GM19238 (cell line): Measurements from ENCODE around the gene OPTC.
"Not testable (repeated sequence)": the region's sequence is repeated elsewhere in the genome, so short reads cannot be mapped to it uniquely, and the experiment has no call there.

ENCODE experiments used
- DNase-seq: peaks from one replicate; pipeline ENCODE4 v3.0.0; 2011; ENCODE audit warnings: low spot score; ENCODE audit not compliant: insufficient read length

The OPTC gene

GRCh38 chr1:203516184-203516583 lies 22.2 kb downstream of the OPTC start:
- no peak for DNase-seq

GRCh38 chr1:203516906-203517305 lies 23.0 kb downstream of the OPTC start:
- no peak for DNase-seq

DNA sequence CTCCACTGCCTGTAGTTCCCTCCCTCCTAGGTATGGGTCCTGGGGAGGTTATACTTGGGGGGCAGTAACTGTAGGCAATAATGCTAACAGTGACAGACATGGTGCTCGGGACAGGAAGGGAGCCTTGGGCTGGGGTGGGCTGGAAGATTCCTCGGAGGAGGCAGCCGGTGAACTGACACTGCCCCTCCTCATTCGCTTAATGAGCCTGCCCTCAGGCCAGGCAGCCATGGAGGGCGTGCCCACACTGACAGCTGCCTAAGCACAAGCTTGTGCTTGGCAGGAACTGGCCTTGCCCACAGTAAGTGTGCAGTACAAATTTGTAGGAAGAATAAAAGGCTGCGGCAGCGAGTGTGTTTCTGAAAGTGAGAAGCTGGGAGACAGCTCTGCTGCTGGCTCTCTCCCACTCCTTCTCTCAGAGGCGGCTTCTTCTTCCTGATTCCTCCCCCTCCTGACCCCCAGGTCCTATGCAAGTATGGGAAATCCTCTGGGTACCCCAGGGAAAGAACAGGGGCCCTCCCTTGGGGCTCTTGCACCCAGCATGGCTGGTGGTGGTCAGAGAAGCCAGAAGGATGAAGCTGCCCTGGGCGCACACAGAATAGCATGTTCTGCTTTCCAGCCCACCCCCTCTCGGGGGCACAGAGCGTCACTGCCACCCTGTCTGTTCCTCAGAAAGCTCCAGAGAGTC lies 23.6 kb downstream of the OPTC start:
- no peak for DNase-seq

DNA sequence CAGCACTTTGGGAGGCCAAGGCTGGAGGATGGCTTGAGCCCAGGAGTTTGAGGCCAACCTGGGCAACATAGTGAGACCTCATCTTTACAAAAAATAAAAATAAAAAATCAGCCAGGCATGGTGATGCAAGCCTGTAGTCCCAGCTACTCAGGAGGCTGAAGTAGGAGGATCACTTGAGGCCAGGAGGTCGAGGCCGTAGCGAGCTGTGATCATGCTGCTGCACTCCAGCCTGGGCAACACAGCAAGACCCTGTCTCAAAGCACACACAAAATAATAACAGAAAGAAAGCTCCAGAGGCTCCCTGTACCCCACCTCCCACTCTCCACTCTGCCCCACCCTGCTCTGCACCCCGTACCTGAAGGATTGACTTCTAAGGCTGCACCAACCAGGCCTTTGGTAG lies 24.2 kb downstream of the OPTC start:
- not testable (repeated sequence) for DNase-seq

GRCh38 chr1:203518541-203518940 lies 24.6 kb downstream of the OPTC start:
- no peak for DNase-seq

GRCh38 chr1:203519053-203519840 lies 25.3 kb downstream of the OPTC start:
- DNase-seq: no peak

DNA sequence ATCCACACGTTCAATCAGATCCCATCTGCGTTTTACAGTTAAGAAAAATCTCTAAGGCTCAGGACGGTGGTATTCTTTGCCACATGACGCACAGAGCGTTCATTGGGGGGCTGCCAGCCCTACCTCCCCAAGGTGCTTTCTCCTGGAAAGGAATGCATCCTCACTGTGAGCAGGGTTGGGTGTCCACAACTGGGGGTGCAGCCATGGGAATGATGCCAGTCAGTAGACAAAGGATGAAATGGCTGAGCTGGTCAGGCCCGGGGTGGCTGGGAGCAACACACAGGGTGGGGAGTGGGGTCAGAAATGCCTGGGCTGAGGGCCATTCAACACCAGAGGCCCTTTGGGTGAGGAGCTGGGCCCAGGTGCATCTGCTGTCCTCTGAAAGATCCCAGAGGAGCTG lies 25.9 kb downstream of the OPTC start:
- no peak for DNase-seq

DNA sequence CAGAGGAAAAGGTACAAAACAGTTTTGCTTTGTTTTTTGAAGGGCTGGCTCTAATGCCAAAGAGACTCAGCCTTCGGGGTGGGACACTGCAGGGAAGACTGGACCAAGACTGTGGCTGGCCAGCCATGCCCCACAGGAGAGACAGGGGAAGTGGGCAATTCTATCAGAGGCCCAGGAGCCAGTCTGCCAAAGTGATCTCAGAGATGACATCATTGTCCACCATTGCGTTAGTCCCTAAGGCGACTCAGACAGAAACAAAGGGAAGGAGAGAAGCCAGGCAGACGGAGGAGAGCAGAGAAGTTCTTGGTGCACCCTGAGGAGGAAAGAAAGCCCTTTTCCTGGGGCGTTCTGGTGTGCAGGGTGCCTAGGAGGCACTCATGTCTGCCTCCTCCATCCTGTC lies 26.4 kb downstream of the OPTC start:
- no peak for DNase-seq

- DNase-seq: no peak
These were observed 27.3 kb downstream of the OPTC start for GRCh38 chr1:203521074-203521794.

- no peak for DNase-seq
These were observed 27.9 kb downstream of the OPTC start for GRCh38 chr1:203521812-203522211.

DNA sequence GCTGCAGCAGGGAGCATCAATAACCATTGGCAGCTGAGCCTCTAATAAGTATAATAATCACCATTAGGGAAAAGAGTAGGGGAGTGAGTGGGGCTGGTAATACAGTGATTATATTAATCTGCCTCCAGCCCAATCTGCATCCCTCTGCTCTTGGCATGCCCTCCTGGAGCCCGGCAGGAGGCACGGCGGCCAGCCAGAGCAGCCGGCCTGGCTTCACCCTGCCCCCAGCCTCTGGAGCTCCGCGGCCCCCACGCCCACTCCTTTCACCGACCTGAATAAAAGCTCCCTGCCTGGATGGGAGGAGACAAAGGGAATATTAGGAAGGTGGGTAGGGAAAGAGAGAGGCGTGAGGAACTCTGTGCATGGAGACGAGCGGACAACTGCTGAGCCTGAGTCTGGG lies 28.3 kb downstream of the OPTC start:
- DNase-seq: no peak

- DNase-seq: no peak
These were observed 29.7 kb downstream of the OPTC start for GRCh38 chr1:203523667-203524066.

- no peak for DNase-seq
These were observed 30.2 kb downstream of the OPTC start for GRCh38 chr1:203524152-203524551.

- no peak for DNase-seq
These were observed 30.9 kb downstream of the OPTC start for GRCh38 chr1:203524824-203525223.

DNA sequence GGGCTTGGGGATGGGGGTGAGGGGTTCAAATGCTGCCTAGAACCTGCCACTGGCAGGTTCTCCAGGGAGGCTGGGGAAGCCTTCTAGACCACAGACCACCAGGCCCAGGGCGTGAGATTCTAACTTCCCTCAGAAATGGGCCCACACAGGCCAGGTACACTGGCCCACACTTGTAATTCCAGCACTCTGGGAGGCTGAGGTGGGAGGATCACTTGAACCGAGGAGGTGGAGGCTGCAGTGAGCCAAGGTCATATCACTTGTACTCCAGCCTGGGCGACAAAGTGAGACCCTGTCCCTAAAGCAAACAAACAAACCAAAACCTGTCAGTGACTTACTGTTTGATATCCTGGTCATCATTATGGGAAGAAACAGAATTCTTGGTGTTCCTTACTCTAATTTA lies 31.7 kb downstream of the OPTC start:
- DNase-seq: no peak

GRCh38 chr1:203526130-203526529 lies 32.2 kb downstream of the OPTC start:
- DNase-seq: no peak

DNA sequence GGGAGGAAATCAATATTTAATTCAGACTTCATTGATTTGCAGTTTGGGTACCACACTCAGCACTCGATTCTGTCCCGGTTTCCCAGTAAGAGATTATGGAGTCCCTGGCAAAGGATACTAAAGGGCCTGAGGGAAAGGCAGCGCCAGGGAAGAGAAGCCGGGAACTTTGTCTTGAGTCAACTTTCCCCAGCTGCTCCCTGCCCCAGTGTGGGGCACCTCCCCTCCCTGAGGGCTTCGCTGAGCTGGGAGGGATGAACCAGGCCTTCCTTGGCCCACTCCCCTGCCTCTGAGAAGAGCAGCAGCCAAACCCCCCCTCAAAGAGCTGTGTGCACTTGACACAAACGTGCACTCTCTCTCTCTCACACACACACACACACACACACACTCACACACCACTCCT lies 32.6 kb downstream of the OPTC start:
- no peak for DNase-seq

DNA sequence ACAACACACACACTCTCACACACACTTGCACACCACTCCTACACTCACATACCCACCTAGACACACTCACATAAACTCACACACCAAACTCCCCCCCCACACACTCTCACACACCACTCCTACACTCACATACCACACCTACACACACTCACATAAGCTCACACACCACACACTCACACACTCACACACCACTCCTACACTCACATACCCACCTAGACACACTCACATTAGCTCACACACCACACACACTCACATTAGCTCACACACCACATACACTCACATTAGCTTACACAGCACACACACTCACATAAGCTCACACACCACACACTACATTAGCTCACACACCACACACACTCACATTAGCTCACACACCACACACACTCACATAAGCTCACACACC lies 33.1 kb downstream of the OPTC start:
- DNase-seq: no peak

DNA sequence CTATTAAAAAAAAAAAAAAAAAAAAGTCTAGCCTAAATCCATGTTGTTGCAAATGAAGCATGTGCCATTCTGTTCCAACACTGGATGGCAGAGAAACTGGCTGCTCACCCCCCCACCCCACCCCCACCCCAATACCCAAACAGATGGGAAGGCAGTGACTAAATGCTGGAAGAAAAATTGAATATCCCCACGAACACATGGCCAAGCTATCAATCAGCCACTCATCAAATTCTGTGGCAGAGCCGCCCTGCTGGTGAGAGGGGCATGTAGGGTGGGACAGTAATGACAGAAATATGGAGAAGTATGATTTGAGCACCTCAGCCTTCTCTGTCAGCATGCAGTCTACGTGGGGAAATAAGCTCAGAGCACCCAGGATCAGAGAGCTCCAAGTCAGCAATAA lies 34.1 kb downstream of the OPTC start:
- no peak for DNase-seq

DNA sequence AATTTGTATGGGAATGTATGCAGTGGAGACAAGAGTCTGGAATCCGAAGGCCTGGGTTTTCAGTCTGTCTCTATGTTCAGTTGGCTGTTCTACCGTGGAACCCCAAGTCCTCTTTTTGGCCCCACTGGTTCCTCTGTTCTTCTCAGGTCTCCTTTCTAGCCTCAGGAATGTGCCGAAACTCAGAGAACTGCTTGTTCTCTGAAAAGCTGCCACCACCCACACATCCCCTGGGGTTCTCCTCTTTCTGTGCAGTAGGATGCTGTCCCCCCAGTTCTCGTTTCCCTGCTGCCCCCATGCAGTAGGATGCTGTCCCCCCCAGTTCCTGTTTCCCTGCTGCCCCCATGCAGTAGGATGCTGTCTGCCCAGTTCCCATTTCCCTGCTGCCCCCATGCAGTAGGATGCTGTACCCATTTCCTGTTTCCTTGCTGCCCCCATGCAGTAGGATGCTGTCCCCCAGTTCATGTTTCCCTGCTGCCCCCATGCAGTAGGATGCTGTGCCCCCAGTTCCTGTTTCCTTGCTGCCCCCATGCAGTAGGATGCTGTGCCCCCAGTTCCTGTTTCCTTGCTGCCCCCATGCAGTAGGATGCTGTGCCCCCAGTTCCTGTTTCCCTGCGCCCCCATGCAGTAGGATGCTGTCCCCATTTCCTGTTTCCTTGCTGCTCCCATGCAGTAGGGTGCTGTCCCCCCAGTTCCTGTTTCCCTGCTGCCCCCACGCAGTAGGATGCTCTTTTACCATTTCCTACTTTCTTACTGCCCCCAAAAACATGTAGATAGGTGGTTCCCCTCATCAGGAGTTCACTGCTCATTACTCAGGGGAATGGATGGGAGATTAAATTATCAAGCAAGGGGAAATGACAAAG lies 35.3 kb downstream of the OPTC start:
- DNase-seq: no peak

GRCh38 chr1:203531063-203531462 lies 37.1 kb downstream of the OPTC start:
- DNase-seq: no peak
